HG03039 (cell line): ENCODE measurements around the gene RBX1.
"Not testable (repeated sequence)": the region's sequence is repeated elsewhere in the genome, so short reads cannot be mapped to it uniquely, and the experiment has no call there.

Source experiments
- ATAC-seq: cut with Tn5 transposase; IDR thresholded peaks from one replicate; pipeline ENCODE4 v1.9.1; 2021; ENCODE audit warnings: mild to moderate bottlenecking, moderate library complexity; ENCODE audit not compliant: unreplicated experiment

The RBX1 gene

DNA sequence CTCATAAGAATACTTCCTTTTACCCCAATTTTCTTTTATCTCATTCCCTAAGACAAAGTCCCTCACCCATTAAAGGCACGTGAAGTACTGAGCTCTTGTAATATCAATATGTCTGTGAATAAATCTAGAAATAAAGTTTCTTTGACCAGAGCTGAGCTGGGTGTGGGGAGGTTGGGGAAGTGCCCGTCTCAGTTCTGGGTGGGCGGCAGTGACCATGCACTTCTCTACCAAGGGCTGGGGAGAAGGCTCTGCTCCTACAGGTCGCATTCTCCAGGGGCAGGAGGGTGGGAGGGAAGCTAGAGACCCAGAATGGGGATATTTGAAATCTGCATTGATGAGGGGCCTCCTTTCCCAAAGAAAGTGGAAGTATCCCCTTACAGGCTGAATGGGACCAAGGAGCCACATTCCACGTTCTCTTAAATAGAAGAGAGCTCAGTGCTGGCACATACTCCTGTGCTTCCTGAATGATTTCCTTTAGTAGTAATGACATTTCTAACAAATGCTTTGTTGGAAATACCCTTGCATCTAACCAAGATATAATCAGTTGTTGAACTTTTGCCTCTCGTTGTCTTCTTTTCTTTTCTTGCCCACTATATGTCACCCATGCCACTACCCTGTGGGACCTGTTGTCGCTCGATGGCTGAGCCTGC lies 16.1 kb downstream of the RBX1 start:
- ATAC-seq, result no peak

DNA sequence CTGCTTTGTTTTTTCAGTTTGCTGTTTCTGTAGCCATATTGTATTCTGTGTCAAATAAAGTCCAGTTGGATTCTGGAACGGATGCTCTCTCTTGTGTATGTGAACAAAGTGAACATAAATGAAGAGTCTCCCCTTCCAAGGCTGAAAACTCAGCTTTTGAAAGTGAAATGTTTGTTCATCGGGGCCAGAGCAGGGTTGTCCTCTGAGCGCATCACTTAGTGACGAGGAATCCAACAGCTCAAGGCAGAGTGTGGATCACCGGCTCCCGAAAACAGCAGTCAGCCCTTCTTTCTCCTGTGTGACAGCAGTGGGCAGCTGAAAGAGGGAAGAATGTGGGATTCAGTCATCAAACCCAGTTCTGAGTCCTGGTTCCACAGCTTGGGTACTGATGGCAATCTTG lies 21.4 kb downstream of the RBX1 start:
- ATAC-seq, result no peak

DNA sequence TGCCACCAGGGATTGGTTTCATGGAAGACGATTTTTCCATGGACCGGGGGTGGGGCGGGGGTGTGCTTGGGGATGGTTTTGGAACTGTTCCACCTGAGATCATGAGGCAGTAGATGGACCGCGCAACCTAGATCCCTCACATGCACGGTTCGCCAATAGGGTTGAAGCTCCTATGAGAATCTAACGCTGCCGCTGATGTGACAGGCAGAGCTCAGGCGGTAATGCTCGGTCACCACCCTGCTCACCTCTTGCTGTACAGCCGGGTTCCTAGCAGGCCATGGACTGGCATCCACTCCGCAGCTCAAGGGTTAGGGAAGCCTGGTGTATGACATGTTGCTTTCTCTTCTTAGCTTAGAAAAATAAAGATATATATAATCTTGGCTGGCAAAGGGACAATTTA lies 22.0 kb downstream of the RBX1 start:
- ATAC-seq, result no peak

DNA sequence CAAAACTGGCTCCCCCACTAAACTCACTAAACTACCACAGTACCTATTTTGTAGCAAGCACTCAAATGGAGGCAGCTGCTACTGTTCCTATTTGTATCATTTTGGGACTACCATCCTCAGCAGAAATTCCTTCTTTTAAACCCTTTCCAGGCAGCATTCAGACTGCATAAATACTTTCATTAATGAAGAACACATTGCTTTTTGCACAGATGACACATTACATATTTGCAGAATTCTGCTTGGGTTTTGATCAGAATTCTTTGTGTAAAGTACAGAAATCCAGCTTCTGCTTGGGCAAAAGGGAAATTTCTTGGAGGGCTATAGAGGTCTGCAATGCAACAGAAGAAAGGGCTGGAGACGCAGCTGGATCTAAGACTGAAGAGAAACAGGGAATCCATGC lies 24.2 kb downstream of the RBX1 start:
- no peak for ATAC-seq

DNA sequence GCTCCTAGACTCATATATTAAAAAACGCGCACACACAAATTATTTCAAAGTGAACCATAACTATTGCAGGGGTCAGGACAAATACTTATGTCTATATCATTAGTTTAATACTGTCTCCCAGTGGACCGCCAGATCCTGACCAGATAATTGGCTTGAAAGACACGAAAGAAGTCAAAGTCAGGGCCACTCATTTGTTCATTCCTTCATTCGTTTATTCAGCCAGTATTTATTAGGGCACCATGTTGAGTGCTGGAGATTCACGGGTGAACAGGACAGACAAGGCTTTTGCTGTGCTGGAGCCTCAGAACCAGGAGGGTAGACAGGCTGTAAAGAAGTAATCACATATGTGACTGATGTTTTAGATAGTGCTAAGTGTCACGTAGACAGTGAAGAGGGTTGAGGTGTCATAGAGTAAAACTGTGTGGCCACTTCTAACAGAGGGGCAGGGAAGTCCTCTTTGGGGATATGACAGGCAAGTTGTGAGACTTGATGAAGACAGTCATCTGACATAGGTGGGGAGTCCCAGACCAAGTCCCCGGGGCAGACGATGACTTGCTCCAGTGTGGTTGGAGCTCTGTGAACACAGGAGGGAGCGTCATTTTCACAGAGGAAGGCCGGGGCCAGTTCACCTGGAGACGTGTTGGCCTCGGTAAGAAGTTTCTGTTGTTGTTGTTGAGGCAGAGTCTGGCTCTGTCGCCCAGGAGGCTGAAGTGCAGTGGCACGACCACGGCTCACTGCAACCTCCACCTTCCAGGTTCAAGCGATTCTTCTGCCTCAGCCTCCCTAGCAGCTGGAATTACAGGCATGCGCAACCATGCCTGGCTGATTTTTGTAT lies 25.9 kb downstream of the RBX1 start:
- no peak for ATAC-seq

DNA sequence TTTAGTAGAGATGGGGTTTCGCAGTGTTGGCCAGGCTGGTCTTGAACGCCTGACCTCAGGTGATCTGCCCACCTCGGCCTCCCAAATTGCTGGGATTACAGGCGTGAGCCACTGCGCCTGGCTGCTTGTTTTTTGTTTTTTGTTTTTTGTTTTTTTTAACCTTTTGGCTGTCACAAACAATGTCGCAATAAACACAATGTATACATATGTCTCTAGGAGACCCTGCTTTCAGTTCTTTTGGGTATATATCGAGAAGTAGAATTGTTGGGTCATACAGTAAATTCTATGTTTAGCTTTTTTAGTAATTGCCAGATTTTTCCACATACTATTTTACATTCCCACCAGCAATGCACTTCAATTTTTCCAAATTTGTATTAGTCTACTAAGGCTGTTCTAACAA lies 28.0 kb downstream of the RBX1 start:
- ATAC-seq, result no peak

DNA sequence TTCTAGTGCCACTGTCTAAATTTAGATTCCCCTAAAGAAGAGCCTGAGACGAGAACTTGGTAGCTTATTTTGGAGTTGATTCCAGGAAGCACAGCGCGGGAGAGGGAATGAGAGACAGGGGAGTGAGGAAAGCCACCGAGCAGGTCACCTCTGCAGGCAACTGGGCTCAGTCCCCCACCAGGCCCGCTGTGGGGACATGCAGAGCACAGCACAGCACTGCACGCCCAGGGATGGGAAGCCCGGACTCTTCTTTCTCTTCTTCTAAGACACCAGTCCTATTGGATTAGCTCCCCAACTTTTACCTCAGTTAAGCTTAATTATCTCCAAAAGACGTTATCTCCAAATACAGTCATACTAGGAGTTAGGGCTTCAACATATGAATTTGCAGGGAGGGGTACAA lies 28.7 kb downstream of the RBX1 start:
- no peak for ATAC-seq

DNA sequence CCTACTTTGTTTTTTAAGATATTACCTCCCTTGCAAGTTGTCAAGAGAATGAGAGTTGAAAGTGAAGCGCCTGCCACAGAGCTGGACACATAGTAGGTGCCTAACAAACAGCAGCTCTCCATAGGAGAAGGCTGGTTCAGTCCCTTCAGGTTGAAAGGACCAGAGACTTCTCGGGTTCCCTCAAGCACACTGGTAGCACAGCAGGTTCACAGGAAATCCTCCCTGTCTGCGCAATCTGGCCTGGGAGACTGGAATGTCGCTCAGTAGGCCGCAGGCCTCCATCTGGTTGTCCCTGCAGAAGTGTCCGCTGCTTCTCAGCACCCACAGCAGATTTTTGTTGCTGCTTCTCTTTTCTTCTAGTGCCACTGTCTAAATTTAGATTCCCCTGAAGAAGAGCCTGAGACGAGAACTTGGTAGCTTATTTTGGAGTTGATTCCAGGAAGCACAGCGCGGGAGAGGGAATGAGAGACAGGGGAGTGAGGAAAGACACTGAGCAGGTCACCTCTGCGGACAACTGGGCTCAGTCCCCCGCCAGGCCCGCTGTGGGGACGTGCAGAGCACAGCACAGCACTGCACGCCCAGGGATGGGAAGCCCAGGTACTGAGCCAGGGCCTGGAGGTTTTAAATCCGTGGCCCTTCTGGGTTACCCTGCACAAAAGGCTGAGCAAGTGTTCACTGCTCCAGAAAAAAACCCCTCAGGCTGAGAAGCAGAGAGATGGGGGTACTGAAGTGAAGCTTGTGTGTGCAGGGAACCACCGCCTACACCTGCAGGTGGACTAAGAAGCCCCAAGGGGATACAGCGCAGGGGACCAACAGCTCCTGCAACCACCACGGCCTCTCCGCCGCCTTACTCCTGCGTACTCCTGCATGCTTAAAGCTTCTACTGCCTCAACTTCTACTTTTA lies 31.6 kb downstream of the RBX1 start:
- ATAC-seq, result no peak

DNA sequence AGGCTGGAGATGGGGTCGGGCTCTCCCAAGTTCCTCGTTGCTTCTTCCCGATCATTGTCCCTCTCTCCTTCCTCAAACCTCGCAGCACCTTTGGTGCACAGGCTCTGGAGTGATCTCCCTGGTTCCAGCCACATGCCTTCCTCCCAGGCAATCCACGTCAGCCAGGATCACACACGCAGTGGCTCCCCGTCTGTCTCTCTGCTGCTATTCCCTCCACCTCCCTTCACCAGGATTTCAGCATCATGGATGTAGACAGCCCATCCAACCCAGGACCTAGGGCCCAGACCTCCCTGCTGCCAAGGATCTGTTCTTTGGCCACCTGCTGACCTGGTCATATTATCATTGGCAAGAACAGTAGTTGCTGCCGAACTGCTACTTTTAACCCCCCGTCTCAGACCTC lies 40.1 kb downstream of the RBX1 start:
- ATAC-seq, result no peak

DNA sequence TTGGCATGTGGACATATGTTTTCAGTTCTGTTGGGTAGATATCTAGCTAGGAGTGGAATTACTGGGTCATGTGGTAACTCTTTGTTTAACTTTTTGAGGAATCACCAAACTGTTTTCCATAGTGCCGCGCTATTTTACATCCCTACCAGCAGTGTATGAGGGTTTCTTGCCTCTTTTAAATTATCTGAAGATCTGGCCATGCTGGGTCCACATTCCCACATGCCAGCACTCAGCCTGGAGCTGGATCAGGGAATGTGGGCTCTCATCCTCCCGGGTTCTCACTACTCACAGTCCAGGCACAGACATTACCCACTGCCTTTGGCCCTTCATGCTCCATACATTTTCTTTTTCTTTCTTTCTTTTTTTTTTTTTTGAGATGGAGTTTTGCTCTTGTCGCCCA lies 44.6 kb downstream of the RBX1 start:
- no peak for ATAC-seq

DNA sequence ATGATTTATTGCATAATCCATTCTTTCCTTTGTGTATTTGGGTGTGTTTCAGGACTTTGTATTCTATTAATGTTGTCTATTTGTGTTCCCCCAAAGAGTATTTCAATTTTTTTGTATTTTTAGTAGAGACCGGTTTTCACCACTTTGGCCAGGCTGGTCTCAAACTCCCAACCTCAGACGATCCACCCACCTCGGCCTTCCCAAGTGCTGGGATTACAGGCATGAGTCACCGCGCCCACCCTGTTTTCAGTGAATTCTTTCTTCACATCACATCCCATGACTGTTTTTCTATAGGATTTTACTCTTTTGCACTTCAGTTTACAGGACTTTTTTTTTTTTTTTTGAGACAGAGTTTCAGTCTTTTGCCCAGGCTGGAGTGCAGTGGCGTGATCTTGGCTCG lies 46.3 kb downstream of the RBX1 start:
- no peak for ATAC-seq

DNA sequence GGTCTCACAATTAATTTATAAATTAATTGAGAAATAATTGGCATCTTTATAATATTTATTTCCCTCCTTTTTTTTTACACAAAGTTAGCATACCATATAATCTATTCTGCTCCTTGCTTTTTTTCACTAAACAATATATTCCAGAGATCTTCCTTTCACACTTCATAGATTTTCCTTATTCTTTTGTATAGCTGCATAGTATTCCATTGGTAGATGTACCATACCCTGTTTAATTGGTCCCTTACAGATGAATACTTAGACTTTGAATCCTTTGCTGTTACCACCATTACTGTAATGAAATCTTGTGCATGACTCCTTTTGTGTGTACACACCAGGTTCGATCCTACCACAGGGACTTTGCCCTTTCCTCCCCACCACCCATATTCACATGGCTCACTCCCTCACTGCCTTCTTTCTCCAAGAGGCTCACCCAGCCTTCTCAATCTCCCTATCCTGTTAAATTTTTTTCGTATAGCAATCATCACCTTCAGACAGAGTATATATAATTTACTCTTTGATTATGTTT lies 48.9 kb downstream of the RBX1 start:
- ATAC-seq, result no peak

DNA sequence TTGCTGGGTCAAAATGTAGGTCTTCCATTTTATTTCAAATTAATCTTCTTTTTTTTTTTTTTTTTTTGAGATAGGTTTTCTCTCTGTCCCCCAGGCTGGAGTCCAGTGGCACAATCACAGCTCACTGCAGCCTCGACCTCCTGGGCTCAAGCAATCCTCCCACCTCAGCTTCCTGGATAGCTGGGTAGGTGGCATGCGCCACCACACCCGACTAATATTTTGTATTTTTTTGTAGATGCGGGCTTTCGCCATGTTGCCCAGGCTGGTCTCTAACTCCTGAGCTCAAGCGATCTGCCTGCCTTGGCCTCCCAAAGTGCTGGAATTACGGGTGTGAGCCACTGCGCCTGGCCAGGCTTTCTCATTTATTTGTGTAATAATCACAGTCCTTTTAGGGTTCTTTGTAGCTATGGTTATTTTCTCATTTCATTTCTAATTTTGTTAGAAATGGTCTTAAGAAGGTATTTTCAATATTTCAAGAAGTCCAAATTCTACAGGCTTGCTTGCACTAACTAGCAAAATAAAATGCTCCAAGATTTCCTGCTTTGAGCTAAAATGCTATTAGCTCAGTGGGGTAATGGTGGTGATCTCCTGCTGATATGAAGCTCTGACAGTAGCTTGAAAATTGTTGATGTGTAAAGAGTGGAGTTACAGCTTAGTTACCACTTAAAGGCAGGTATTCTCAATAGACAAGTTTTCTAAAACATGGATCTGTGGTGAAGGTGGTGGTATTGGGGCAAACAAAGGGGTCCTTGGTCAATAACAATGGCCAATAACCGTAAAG lies 50.0 kb downstream of the RBX1 start:
- ATAC-seq, result no peak

DNA sequence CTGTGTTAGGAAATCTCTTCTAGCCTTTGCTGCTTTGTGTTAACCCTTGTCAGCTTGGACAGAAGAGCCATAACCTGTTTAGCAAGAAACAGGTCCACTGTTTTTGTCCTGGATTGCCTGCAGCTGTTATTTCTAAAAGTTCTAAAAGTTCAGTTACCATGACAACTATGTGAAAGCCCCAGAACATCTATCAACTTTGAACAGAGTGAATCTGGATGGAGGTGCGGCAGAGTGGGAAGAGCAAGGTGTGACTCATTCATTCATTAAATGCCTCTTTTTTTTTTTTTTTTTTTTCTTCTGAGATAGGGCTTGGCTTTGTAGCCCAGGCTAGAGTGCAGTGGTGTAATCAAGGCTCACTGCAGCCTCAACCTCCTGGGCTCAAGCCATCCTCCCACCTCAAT lies 50.5 kb downstream of the RBX1 start:
- ATAC-seq, result no peak

DNA sequence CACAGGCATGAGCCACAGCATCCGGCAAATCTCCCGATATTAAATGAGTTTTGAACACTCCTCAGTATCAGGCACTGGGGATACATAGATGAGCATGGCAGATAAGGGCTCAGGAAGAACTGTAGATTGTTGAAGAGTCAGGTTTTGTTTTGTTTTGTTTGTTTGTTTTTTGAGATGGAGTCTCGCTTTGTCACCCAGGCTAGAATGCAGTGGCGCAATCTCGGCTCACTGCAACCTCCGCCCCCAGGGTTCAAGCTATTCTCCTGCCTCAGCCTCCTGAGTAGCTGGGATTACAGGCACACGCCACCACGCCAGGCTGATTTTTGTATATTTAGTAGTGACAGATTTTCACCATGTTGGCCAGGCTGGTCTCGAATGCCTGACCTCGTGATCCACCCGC lies 51.2 kb downstream of the RBX1 start:
- not testable (repeated sequence) for ATAC-seq

DNA sequence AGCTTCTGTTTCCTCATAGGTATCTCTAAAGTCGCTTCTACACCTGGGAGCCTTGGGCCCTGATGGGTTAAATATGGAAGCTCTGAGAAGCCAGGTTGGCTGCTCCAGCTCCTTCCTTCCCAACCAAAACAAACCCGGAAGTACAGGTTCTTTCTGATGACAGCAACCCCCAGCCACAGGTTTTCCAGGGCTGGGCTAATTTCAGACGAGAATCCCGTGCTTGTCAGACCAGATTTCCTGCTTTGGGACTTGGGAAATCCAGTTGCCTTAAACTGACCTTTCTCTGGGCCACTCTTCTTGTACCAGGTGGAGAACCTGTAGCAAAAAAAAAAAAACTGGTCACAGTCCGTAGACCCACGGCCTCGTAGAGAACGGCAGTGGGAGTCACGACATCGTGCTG lies 51.9 kb downstream of the RBX1 start:
- no peak for ATAC-seq

DNA sequence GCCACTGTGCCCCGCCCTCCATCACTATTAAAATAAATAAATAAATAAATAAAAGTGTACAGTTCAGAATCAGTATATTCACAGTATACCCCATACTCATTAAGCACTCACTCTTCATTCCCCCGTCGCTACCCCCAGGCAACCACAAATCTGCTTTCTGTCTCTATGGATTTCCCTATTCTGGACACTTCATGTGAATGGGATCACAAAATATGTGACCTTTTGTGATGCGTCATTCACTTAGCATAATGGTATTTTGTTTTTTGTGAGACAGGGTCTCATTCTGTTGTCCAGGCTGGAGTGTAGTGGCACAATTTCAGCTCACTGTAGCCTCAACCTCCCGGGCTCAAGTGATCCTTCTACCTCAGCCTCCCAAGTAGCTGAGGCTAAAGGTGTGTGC lies 52.8 kb downstream of the RBX1 start:
- ATAC-seq, result no peak

DNA sequence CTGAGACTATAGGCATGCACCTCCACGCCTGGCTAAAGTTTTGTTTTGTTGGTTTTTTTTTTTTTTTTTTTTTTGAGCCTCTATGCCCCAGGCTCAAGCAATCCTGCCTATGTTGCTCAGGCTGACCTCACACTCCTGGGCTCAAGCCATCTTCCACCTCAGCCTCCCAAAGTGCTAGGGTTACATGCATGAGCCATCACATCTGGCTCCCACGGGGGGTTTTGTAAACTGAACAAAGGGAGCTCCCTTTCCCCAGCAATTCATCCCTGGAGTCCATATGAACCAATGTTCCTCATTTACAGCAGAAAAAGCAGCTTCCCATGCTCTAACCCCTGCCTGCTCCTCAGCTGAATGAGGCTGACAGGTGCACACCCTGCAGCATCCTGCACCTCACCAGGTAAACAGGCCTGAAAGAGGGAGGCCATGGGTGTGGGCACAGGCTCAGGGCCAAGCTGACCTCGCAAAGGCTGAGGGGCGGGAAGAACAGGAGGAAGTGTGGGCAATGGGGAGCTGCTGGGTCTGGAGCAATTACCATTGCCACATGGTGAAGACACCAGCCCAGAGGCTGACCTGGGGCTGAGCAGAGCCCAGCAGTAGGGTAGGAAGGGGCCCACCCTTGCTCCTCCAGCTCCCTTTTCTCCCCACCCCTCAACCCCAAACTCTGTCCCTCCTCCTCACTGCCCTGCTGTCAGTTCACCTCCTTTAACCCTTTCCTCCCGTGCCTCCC lies 58.2 kb downstream of the RBX1 start:
- no peak for ATAC-seq

DNA sequence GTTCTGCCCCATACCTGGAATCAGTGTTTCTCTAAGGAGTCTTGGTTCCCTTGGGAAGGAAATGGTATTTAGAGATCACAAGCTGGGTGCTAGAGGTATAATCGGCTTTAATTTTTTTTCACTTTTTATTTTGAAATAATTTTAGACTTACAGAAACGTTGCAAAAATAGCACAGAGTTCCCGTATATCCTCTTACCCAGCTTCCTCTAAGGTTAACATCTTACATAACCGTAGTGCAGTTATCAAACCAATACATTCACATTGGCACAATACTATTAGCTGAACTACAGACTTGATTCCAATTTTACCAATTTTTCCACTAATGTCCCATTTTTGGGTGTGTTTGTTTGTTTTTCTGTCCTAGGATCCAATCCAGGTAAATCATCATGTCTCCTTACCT lies 63.8 kb downstream of the RBX1 start:
- no peak for ATAC-seq

DNA sequence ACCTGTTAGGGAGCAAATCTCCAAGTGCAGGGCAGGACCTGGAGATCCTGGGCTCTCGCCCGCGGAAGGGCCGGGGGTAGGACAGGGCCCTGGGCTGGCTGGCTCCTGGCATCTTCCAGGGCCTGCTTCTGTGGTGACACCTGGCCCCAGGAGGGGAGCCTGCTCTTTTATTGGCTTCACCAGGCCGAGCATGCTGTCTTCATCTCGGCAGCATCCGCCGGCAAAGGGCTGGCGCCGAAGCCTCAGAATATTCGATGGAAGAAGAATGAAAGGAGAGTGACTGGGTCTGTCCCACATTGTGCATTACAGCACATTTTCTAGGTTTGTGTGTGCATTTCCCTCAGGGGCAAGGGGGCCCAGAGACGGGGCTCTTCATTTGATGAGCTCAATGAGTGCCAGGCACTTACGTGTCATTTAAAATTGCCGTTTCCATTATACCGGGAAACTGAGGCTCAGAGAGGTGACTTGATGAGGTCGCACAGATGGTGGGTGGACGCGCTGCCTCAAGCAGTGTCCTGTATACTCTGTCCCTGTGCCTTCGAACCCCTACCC lies 70.0 kb downstream of the RBX1 start:
- no peak for ATAC-seq
